HG03135 (cell line): Measurements from ENCODE around the gene F7.

Experiments used
- ATAC-seq: cut with Tn5 transposase; IDR thresholded peaks from one replicate; pipeline ENCODE4 v1.9.1; 2021; ENCODE audit warnings: mild to moderate bottlenecking, moderate library complexity; ENCODE audit not compliant: unreplicated experiment

The F7 gene

GRCh38 chr13:113116206-113116800 lies 10.7 kb downstream of the F7 start:
- no peak for ATAC-seq

- no peak for ATAC-seq
Measured at GRCh38 chr13:113116871-113117271, 11.3 kb downstream of the F7 start.

- no peak for ATAC-seq
Measured at GRCh38 chr13:113117335-113117872, 11.8 kb downstream of the F7 start.

- no peak for ATAC-seq
Measured at GRCh38 chr13:113117911-113118260, 12.3 kb downstream of the F7 start.

GRCh38 chr13:113118261-113119021 lies 12.8 kb downstream of the F7 start:
- no peak for ATAC-seq

DNA sequence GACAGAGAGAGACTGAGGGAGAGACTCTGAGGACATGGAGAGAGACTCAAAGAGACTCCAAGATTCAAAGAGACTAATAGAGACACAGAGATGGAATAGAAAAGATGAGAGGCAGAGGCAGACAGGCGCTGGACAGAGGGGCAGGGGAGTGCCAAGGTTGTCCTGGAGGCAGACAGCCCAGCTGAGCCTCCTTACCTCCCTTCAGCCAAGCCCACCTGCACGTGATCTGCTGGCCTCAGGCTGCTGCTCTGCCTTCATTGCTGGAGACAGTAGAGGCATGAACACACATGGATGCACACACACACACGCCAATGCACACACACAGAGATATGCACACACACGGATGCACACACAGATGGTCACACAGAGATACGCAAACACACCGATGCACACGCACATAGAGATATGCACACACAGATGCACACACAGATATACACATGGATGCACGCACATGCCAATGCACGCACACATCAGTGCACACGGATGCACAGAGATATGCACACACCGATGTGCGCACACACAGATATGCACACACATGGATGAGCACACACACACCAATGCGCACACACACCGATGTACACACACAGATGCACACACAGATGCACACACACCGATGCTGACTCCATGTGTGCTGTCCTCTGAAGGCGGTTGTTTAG lies 13.7 kb downstream of the F7 start:
- ATAC-seq = no peak

DNA sequence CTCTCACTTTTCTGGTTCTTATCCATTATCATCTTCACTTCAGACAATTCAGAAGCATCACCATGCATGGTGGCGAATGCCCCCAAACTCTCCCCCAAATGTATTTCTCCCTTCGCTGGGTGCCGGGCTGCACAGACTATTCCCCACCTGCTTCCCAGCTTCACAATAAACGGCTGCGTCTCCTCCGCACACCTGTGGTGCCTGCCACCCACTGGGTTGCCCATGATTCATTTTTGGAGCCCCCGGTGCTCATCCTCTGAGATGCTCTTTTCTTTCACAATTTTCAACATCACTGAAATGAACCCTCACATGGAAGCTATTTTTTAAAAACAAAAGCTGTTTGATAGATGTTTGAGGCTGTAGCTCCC lies 14.2 kb downstream of the F7 start:
- ATAC-seq = no peak

DNA sequence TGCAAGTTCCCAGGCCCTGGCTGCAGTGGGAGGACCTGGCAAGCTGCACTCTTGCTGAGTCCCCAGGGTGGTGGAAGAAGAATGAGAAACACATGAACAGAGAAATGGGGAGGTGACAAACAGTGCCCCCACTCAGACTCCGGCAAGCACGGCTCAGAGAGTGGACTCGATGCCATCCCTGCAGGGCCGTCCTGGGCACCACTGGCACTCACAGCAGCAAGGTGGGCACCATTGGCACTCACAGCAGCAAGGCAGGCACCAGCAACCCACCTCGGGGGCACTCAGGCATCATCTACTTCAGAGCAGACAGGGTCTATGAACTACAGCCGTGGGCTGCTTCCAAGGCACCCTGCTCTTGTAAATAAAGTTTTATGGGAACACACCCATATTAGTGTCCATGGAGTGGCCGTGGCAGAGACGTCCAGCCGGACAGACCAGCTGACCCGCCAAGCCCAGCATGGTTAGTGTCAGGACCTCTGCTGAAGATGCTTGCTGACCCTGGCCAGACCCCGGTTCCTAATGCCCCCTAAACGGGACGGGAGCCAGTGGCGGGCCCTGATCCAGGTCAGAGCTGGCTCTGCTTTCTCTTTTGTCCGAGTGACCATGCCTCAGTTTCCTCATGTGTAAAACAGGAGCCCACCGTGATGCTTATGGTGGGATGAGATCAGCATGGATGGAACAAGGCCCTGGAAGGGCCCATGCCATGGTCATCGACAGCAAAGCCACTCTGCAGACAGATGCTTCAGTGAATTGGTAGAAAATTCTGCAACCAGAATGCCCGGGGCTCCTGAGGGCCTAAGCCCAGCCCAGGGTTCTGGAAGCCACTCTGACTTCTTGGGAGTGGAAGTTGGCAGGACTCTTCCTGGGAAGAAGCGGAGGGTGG lies 14.9 kb downstream of the F7 start:
- ATAC-seq = no peak

GRCh38 chr13:113121183-113121927 lies 15.8 kb downstream of the F7 start:
- ATAC-seq = no peak

GRCh38 chr13:113121928-113122471 lies 16.4 kb downstream of the F7 start:
- no peak for ATAC-seq

DNA sequence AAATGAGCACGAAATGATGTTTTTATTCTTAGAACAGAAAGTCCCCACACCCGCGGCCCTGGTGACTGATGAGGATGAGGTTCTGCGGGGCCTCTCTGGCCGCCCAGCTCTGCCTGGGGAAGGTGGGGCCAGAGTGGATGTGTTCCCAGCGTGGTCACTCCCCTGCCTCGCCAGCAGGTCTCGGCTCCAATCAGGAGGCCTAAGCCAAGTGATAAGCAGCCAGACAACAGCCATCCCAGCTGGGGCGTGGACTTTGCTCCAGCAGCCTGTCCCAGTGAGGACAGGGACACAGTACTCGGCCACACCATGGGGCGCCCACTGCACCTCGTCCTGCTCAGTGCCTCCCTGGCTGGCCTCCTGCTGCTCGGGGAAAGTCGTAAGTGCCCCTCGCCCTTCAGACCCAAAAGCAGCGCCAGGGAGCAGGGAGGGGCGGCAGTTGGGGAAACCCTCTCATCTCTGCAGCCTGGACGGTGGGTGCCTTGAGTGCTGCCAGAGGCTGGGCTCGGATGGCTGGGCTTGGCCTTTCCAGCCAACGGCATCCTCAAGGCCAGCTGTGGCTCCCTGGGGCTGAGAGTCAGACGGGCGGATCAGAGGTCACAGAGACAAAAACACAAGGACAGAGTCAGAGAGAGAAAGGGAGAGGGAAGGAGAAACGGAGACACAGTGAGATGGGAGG lies 17.1 kb downstream of the F7 start, which contains the start of gene F10:
Gene F10 (plus strand): TSS at position 250 of the 676 bp plus-strand sequence. CDS start 57 bp downstream, at position 307.
- no peak for ATAC-seq

DNA sequence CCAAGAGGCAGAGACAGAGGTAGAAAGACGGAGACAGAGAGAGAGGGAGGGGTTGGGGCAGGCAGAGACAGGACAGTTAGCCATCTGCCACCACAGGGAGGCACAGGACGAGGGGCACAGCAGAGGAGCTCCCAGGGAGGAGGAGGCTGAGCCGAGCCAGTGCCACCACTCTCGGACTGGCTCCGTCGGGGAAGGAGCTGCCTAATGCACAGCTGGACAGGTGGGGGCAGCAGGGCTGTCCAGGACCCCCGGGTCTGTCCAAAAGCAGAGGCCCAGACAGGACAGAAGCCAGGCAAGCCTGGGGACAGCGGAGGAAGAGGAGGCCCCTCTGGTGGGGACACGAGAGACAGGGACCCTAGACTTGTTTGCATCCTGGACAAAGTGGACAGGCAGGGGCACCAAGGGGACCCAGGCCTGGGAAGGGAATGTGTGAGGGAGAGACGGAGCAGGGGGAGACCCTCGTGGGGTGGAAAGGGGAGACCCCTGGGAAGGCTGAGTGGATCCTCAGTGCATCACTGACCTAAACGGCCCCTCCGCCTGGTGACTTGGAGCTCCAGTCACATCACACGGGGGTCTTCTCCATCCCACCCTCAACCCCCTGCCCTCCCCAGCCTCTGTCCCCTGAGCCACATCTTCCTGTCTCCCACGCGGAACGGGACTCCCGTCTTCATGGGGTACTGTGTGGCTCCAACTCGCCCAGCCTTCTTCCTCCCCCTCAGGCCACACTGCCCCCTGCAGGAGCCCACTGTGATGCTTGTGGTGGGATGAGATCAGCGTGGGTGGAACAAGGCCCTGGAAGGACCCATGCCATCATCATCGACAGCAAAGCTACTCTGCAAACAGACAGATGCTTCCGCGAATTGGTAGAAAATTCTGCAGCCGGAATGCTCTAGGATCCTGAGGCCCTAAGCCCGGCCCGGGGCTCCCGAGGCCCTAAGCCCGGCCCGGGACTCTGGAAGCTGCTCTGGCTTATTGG lies 17.9 kb downstream of the F7 start:
- no peak for ATAC-seq

GRCh38 chr13:113124211-113124970 lies 18.8 kb downstream of the F7 start:
- ATAC-seq = no peak

DNA sequence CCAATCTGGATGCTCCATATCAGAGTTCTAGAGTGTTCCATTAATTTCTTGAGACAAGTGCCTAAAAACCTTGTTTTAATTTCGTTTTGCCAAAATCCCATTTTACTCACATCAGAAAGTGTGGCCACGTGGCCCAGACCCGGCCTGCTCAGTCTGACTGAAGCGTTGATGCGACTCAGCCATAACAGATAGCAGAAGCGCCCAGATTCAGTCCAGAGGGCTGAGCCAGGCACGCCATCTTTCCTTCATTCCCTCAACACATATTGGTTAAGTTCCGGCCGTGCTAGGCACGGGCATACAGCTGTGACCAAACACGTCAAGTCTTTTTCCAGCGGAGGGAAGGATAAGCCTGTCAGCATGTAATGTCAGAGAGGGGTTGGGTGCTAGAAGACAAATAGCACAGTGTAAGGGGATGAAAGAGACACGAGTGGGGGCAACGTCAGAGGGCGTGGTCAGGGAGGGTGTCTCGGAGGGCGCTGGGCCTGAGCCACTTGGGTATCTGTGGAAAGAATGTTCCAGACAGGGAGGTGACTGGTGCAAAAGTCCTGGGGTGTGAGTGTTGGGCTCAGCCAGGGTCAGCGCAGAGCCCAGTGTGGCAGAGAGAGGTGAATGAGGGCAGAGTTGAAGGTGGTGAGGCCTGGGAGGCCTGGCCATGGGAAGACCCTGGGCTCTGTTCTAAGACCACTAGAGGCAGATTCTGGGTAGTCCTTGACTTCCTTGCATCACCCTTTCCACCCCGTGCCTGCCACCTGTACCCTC lies 20.1 kb downstream of the F7 start:
- ATAC-seq = no peak

GRCh38 chr13:113126265-113127150 lies 20.9 kb downstream of the F7 start:
- ATAC-seq = no peak

- no peak for ATAC-seq
Measured at GRCh38 chr13:113129480-113129879, 23.9 kb downstream of the F7 start.
